Stimulated activated CD4-positive, alpha-beta T cell treated with anti-CD3 and anti-CD28 coated beads, Interleukin-15, amount 100 ng/mL, for 48 hours (primary cell): ENCODE results near the gene ALK.

Source experiments
- DNase-seq, 2 donors: peaks; one replicate each; pipeline ENCODE4 v3.0.0-alpha.2; 2020; ENCODE audit warnings: low read depth in 2 of 2

Gene ALK

DNA sequence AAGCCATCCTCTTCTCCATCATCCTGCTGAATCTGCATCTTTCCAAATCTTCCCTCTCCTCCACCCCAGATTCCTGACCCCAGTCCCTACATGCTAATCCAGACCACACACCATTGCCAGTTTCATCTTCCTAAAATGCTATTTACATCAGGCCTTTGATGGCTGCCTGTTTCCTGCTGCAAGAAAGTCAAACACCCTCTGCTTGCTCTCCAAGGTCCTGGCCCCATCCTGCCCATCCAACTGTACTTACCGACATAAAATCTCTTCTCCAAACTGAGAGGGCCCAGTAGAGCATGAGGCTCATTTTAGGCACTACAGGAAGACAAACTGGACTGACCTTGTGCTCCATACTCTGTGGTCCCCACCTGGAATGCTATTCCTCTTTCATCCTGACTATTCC is 19.0 kb downstream of the ALK start:
- no peak for DNase-seq

DNA sequence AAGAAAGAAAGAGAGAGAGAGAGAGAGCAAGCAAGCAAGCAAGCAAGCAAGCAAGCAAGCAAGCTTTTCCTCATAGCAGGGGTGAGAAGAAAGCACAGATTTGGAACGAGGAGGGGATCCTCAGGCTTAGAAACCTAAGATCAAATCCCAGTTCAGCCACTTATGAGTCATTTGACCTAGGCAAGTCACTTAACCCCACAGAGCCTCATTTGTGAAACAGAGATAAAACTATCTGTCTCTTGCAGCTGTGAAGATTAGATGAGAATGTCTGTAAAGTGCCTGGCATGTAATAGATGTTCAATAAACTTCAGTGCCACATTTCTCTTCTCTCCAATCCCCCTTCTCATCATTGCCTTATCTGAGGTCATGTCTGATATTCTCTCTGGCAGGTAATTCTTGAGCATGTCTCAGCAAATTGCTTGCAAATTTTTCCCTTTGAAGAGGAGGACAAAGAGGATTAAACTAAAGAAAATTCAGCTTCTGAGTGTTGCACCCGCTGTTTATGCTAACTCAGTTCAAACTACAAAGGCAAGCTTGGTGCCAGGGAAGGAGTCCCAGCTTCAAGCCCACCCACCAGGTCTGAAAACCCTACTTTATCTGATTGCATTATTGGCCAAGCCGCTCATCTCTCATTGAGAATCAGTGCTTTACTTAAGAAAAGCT is 20.3 kb downstream of the ALK start:
- DNase-seq: no peak

DNA sequence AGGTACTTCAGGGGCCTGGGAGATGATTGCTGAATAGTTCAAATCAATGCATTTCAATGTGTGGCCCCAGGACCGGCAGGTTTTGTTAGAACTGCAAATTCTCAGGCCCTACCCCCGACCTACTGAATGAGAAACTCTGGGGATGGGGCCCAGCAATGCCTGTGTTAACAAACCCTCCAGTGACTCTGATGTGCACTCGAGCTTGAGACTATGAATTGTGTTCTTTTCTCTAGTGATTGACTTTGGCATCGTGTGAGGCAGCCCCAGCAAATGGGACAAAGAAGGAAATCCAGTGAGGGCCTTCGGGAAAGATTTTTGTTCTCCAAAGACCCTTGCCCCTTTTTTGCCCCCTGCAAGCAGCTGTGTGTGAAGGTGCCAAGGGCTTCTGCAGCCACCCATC is 22.4 kb downstream of the ALK start:
- DNase-seq: no peak

DNA sequence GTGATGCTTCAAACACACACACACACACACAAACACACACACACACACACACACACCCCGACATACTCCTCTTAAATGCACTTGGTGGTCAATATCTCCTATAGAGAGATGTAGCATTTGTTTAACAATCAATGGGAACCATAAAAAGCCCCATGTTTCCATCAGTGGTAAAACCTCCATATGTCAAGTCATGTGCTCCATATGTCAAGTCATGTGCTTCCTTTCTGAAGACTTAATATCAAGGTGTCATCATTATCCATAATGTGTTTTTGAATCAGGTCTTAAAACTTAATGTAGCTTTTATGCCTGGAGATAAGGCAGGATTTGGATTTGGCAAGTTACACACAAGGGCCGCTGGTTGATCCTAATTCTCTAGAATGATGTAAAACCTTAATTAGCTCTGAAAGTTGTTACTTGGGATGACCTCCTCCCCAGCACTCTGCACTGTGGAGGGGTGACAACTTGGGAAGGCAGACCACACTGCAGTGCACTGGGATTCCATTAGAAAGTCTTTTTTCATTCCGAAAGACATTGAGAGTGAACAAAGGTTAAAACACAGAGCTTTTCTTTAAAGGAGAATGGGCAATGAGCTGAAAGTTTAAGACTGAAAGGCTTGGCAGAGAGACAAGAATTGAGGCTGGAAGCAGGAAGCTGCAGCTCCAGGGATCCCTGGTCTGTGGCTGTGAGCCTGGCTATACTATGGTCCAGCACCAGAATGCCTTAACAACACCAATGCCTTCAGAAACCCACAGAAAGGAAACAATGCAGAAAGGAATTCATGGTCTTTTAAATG is 26.4 kb downstream of the ALK start:
- DNase-seq: no peak

DNA sequence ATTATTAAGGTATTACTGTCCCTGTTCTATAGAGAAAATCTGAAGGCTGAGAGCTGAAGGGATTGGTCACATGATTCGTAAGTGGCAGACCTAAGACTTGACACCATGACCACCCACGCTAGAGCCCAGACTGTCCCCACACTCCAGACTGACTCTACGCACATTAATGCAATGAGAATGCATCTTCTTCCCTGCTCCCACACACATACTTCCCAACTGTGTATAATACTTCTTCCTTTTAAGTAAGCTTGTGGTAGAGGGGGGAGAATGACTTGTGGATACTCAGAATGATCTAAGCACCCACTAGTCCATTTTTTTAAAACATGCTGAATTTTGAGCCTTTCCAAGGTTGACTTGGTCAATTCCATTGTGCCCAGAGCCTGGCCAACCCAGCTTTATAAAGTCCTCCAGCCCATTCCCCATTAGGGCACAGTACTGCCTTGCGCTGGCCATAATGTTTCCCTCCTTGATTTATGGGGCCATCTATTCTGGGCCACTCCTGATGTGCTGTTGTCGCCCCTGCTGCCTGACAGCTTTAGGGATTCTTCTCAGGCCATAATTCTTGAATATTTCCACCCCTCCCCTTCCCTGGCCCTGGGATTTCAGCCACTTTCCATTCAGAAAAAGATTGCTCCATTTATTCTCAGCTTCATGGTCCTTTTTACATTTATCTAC is 28.7 kb downstream of the ALK start:
- DNase-seq: no peak

DNA sequence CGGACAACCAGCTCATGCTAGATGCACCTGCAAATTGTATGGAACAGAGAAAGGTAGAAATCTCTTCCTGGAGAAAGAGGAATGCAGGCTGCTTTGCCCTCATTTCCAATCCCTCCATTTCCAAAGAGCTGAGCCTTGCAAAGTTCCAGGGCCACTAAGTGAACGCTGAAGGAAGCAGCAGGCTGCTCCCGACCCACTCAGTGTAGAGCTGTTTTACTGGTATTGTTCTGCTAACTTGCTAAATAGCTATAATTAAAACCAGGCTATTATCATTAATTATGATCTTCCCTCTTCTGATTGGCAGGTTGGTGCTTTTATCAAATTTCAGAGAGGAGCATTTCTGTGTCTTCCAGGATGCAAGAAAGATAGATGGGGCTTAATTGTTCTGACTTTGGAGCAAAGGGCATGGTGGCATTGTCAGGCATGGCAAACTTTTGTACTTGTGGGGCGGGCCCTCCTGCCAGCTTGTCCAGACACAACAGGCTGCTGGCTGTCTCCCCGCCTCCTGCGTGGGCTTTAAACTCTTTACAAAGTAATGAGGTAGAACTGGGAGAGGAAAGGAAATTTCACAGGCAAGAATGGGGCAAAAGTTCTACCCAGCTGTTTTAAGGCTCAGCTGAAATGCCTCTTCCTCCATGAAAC is 40.2 kb downstream of the ALK start:
- DNase-seq: no peak

DNA sequence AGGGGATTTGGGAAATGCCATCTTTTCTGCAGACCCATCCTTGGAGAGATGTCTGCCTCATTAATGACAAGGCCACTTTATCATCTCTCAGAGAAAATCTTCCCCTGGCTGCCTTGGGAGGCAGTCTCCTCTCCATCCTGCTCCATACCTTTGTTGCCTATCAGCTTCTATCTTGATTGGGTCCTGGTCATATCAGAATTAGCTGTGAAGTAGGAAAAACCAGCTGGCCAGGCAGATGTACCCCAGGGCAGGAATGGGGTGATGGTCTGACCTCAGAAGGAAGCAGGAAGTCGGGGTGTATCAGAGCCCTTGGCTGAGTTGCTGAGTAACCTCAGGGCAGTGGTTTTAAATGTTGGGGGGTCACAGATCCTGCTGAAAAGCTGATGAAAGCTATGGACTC is 41.3 kb downstream of the ALK start:
- no peak for DNase-seq

DNA sequence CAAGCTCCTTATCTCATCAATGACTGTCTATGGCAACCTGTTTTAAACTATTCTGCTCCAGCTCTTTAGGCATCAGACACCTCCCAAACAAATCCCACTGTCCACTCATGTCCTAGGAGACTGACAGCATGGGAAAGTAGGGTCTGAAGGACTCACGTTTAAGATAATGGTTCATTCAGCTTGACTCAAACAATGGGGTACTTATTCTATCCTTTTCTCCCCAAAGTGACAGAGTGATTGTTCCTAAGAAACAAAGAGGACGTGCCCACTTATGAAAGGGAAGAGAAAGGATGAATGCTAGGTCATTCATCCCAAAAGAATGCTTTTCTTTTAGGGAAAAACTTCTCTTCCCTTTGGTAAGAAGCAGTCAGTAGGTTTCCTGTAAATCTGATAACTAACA is 41.9 kb downstream of the ALK start:
- DNase-seq: no peak

DNA sequence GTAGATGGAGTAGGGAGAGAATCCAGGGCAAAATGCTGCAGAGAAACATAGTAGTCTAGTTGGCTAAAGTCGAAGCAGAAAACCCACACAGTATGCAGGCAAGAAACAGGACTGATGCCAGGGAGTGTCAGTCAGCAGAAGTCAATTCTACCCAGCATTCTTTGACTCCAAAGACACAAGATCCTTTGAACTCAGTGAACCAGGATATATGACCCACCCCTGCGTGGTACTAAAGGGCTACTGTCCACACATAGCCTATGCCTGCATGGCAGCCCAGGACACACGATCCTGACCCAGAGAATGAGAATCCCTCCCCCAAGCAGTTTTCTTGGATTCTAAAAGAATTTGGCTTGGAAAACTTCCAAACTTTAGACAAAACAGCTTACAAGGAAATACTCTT is 42.5 kb downstream of the ALK start:
- no peak for DNase-seq

DNA sequence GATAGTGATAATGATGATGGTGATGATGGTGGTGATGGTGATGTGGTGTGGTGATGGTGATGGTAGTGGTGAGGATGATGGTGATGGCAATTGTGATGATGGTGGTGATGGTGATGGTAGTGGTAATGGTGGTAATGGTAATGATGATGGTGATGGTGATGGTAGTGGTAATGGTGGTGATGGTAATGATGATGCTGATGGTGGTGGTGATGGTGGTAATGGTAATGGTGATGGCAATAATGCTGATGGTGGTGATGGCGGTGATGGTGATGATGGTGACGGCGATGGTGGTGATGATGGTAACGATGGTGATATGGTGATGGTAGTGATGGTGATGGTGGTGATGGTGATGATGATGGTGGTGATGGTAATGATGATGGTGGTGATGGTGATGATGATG is 45.0 kb downstream of the ALK start:
- DNase-seq: no peak

DNA sequence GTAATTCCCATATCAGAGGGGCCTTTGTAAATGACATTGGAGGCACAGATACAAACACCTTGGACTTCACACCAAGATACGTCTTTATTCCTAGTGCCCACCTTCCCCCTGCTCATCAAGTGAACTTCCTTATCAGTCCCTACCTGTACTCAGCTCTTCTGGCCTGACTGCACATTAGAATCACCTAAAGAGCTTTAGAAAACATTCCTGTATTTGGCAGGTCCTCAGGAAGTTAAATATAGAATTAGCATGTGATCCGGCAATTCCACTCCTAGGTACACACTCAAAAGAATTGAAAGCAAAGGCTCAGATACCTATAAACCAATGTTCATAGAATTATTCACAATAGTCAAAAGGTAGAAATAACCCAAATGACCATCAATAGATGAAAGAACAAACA is 46.6 kb downstream of the ALK start:
- no peak for DNase-seq

DNA sequence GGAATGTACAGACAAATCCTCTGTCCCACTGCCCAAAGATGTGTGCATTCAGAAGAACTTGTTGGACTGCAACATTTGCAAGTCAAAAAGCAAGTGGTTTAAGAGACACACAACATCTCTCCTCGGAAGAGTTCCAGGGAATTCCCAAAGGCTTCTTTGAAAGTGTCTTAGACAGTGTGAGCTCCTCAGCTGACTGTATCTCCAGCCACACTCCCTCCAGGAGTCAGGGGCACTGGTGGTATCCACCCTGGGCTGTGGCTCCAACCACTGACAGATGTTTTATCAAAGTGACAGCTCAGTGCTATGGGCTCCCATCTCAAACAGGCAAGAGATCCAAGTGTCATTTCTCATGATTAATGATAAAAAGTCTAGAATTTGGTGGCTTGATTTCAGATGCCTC is 48.5 kb downstream of the ALK start:
- DNase-seq: no peak

DNA sequence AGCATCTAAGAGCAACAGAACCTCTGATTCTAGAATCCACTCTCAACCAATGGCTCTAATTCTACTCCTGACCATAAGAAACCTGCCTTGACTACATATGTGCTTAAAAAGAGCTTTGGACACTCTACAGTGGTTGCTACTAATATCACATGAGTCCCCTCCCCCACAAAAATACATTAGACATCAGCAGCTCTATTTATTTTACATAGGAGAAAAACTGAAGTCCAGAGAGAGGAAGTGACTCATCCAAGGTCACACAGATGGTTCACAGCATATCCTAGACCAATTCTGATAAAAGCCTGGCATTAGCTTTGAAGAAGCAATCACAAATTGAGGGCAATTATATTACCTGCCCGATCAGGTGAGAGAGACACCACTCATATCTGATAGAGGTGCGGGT is 49.8 kb downstream of the ALK start:
- DNase-seq: no peak

DNA sequence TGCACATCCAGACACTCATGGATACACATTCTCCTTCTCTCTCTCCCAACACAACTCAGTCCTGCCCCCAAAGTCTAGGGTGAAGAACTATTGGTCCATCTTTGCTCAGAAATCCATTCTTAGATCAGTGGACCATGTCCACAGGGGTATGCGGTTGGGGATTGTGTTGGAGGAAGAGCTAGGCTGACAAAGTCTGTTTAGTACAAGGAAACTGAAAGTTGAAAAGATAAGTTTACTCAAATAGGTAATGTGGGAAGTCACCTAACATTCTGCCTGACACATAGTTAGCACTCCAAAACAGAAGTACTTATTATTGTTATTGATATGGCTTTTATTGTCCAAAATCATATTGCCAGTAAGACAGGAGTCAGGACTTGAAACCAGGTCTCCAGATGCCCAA is 55.9 kb downstream of the ALK start:
- no peak for DNase-seq

DNA sequence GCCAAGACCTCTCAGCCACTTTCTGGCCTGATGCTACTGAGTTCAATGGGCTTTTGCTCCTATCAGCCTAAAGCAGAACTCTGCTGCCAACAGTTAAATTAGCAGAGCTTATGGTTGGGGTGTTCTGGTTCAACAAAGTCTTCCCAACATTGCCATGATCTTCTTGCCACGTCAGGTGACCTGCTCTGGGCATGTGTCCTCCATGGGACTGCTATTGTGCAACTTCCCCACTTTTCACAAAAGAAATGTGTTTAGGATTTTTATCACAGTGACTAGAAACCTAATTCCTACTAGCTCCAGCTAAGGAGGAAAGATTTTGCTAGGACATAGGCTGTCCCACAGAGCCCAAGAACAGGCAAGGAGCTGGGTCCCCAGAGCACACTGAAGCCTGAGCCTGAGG is 56.4 kb downstream of the ALK start:
- no peak for DNase-seq

DNA sequence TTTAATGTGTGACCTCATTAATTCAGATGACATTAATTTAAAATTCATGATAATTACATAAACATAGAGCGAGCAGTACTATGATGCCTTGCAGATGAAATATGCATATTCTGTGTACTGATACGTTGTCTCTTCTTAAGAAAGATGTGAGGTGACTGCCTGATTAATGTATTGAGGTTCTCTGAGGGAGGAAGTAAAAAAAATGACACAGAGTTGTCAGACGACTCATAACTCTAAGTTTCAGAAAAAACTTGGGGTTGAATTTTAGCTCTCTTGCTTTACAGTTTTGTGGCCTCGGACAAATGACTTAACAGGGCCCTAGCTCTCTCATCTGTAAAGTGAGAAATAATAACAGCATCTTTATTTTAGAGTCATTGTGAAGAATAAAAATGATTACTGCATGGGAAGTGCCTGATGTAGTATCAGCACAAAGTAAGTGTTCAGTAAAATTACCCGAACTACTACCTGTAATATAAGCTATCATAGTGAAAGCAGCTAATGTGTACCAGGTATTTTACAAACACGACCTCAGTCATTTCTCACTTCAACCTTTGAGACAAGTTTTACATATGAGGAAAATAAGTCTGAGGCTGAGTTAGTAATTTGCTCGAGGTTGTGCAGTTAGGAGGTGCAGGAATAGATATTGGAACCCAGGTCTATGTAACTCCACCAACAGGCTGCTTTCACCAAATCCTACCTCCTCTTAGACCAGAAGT is 65.3 kb downstream of the ALK start:
- no peak for DNase-seq

DNA sequence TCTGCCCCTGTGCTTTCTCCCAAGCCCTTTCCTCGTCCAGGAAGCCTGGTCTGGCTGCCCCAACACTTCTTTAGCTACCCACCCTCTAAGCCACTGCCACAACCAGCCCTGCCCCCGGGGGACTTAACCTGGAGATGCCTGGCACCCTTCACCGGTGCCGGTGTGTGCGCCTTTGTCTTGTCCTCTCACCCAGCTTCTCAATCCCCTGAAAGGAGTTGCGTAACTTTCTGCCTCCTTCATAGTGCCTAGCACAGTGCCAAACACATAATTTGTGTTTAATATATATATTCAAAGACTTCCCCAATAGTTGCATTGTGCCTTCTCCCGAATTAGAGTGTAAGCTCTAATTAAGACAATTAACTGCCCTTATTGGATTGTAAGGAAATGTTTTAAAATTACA is 70.6 kb downstream of the ALK start:
- DNase-seq: no peak

DNA sequence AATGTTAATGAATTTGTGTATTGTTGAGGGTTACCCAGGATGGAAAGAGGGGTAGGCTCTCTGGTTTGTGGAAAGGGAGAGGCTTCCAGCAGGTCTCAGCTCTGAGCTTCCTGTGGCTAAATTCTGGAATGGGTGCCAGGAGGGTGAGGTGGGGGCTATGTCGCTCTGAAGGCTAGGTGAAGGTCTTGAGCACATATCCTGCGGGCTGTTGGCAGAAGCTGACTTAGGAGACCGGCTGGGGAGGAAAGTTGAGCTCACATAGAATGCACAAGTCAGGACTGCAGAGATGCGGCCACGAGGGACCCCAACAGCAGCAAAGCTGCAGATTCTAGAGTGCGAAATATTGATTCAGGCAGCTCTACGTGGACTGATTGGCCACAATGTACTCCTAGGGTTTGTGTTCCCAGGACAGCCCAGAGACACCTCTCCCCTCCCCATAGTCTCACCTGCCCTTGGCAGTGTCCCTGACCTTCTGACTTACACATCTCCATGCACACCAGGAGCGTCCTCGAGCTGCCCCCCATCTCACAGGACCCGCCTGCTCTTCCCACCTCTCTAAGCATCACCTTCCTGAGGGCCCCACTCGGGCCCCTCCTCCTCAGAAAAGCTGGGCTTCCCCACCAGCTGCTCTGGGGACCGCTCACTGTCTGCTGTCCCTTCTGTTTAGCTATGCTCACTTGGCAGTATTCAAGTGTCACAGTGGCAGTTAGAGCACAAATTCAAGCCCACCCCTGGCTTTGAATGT is 72.6 kb downstream of the ALK start:
- no peak for DNase-seq

DNA sequence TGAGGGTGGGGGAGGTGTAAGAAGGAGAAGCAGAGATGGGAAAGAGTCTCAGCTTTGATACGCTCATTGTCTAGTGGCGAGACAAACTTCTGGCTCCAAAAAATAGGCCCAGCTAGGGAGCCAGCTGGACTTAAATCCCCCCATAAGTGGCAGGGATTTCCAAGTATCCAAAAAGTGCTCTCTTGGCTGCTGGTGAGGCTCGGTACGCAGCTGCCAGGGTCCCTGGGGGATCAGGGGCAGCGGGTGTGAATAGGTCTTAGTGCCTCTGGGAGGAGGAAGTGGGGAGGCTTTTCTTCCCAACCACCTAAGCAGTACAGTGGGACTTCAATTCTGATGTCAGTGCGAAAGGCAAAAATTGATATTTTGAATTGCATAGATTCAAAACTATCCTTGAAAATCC is 73.5 kb downstream of the ALK start:
- DNase-seq: no peak

DNA sequence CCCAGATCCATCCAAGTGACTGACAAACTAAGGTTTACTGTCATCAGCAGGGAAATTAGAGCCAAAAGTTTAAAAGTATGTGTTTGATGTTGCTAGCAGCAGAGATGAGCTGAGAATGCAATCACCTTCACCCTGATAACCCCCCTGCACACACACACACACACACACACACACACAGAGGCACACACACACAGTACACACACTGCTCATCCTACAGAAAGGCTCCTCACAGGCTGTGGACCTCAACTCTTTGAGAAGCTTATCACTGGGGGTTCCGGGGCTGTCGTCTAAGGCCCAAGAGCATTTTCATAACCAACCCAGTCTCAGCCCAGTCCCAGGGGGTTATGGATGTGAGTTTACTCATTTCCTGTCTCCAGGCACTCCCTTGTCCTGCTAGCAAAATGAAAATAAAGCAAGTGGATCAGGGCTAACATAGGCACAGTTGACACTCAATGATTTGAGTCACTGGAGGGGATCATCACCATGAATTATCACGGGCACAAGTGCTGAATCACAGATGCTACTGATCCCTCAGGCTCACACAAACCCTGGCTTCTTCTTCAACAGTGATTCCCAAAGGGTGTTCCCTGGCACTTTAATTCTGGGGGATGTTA is 76.6 kb downstream of the ALK start:
- DNase-seq: no peak
